ENCODE measurements around the gene XYLT1. TPM values are rescaled to one million over a fixed set of nuclear protein-coding genes. Genes with fewer than 3 reads are reported as not detected.
A peak's percentile ranks its signal among the peaks of the same experiment; 100 is the strongest.

Gene XYLT1
- total RNA-seq, 6 experiments from 2014 or later = 0.48 to 2.0 (median 0.59) TPM

DNA sequence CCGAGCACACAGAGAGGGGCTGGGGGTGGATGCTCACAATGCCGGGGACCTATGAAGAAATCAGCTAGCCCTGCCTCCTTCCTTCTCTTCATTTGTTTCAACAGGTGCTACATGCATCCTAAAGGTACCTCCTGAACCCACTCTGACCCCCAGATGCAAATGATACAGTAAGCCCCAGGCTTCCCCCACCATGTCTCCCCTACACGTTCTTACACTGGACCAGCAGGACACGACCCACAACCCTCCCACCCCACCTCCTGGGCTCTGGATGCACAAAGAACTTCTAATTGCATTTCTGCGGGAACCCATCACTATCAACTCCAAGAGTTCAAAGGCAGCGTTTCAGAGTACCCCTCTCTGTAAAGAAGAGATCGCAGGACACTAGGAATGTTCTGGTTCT is 2.1 kb downstream of the XYLT1 start:
- DNase-seq (peak in 1 of 3 donors; percentile 31), ATAC-seq (no peak)
- H3K27ac ChIP-seq = no peak overlapping the region
- H3K36me3 ChIP-seq = no peaks in the 10 kb centered on the region
- WGBS (ENCODE audit: insufficient coverage, low coverage, low lambda C conversion rate, missing lambda C conversion rate) = 5% methylated on average over 4 of the region's 7 CpGs
- no peak overlapping the region for H3K4me3 ChIP-seq
- intact Hi-C loops (cut with DNase I) = no loop called here
- no peaks in the 10 kb centered on the region for H3K4me1 ChIP-seq
- TF ChIP-seq, protein P1, sequence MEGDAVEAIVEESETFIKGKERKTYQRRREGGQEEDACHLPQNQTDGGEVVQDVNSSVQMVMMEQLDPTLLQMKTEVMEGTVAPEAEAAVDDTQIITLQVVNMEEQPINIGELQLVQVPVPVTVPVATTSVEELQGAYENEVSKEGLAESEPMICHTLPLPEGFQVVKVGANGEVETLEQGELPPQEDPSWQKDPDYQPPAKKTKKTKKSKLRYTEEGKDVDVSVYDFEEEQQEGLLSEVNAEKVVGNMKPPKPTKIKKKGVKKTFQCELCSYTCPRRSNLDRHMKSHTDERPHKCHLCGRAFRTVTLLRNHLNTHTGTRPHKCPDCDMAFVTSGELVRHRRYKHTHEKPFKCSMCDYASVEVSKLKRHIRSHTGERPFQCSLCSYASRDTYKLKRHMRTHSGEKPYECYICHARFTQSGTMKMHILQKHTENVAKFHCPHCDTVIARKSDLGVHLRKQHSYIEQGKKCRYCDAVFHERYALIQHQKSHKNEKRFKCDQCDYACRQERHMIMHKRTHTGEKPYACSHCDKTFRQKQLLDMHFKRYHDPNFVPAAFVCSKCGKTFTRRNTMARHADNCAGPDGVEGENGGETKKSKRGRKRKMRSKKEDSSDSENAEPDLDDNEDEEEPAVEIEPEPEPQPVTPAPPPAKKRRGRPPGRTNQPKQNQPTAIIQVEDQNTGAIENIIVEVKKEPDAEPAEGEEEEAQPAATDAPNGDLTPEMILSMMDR (IDR thresholded peaks at IDR 0.05) = no peak
- H3K27me3 ChIP-seq = no peaks in the 10 kb centered on the region
- no peaks in the 10 kb centered on the region for H3K9me3 ChIP-seq

DNA sequence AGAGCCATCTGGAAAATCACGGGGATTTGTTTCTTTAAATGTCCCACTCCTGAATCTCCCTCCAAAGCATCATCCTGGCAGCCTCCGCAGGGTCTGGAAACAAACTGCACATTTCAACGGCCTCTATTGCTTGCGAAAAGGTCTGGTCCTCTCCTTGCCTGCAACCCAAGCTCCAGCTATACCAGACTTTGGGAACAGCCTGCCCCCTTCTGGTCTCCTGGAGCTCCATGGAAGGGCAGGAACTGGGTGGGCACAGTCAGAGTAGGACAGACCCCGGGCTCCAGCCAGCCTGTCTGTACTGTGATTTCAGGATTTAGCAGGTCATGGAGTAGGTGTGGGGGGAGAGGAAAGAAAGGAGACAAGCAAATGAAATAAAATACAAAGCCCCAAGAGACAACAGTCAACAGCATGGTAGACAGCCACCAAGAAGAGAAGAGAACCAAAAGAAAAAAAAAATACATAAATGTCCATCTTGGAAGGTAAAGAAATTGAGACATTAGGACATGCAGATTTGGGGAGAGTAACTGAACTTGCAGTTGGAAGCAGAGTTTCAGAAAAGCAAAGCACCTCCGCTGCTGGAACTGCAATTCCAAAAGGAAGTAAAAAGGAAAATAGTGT is 2.7 kb downstream of the XYLT1 start:
- H3K9me3 ChIP-seq = no peaks in the 10 kb centered on the region
- no peak overlapping the region for H3K4me3 ChIP-seq
- intact Hi-C loops (cut with DNase I) = no loop called here
- WGBS (ENCODE audit: insufficient coverage, low coverage, low lambda C conversion rate, missing lambda C conversion rate) = 19% methylated on average over 6 of the region's 6 CpGs
- H3K36me3 ChIP-seq = no peaks in the 10 kb centered on the region
- peak; percentile 60 to 72 (median 68) for ATAC-seq
- no peak for TF ChIP-seq POLR2A (IDR thresholded peaks at IDR 0.05)
- TF ChIP-seq, protein P1 (IDR thresholded peaks at IDR 0.05) = peak; percentile 41 to 55 (median 48)
- H3K27ac ChIP-seq = no peak overlapping the region
- H3K27me3 ChIP-seq = no peaks in the 10 kb centered on the region
- no peaks in the 10 kb centered on the region for H3K4me1 ChIP-seq
- peak; percentile 47 to 64 (median 50) for DNase-seq

DNA sequence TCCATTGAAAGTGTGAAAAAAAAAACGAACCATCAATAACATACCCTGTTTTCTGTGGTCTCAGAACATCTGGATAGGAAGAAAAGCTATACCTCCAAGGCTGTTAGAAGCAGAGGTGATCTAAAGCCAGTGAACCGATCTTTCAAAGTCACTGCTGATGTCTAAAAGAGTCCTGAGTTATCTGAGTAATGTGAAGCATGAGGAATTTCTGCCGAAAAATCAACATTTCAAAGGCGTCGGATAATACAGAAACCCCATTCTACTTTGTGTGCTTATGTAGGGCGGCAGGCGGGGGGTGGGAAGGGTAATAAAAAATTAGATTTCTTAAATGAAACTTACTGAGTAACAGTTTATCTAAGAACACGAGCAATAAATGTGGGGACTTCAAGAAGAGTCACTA is 3.9 kb downstream of the XYLT1 start:
- no peak for DNase-seq
- no peaks in the 10 kb centered on the region for H3K9me3 ChIP-seq
- no peaks in the 10 kb centered on the region for H3K4me1 ChIP-seq
- H3K36me3 ChIP-seq = no peaks in the 10 kb centered on the region
- ATAC-seq = no peak
- H3K4me3 ChIP-seq = no peak overlapping the region
- no peaks in the 10 kb centered on the region for H3K27me3 ChIP-seq
- intact Hi-C loops (cut with DNase I) = no loop called here
- no peak for TF ChIP-seq POLR2A (IDR thresholded peaks at IDR 0.05)
- TF ChIP-seq, protein P1 (IDR thresholded peaks at IDR 0.05) = no peak
- H3K27ac ChIP-seq = no peak overlapping the region
- 47% methylated on average over 8 of the region's 8 CpGs for WGBS (ENCODE audit: insufficient coverage, low coverage, low lambda C conversion rate, missing lambda C conversion rate)

DNA sequence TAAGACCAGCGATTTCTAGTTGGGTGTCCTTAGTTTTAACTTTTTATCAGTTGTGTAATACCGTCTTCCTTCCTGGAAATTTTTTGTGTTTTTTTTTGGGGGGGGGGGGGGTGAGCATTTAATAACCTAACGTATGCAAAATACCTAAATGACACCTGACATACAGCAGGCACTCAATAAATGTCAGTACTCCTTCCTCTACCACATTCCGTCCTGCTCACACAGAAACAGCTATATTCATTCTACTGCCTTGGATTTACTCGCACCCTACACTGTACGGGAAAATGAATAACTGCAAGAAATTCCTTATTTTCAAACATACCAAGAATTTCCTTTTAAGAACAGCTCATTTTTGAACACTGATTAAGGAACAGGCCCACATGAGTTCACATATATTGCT is 5.3 kb downstream of the XYLT1 start:
- no peaks in the 10 kb centered on the region for H3K4me1 ChIP-seq
- no peak for ATAC-seq
- DNase-seq = no peak
- H3K27me3 ChIP-seq = no peaks in the 10 kb centered on the region
- H3K36me3 ChIP-seq = no peaks in the 10 kb centered on the region
- intact Hi-C loops (cut with DNase I) = no loop called here
- no peak for TF ChIP-seq POLR2A (IDR thresholded peaks at IDR 0.05)
- TF ChIP-seq, protein P1 (IDR thresholded peaks at IDR 0.05) = no peak
- H3K9me3 ChIP-seq = no peaks in the 10 kb centered on the region
- H3K4me3 ChIP-seq = no peak overlapping the region
- WGBS (ENCODE audit: insufficient coverage, low coverage, low lambda C conversion rate, missing lambda C conversion rate) = 74% methylated on average over 6 of the region's 6 CpGs
- no peak overlapping the region for H3K27ac ChIP-seq

DNA sequence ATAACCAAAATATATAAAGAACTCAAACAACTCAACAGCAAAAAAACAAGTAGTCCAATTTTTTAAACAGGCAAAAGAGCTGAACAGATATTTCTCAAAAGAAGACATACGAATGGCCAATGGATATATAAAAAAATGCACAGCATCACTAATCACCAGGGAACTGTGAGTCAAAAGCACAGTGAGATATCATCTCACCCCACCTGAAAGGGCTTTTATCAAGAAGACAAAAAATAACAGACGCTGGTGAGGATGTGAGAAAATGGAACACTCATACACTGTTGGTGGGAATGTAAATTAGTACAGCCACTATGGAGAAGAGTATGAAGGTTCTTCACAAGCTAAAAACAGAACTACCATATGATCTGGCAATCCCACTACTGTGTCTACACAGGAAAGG is 7.4 kb downstream of the XYLT1 start:
- Histone ChIP-seq H3K4me1 (no peaks in the 10 kb centered on the region), H3K9me3 (no peaks in the 10 kb centered on the region), H3K36me3 (no peaks in the 10 kb centered on the region), H3K27me3 (no peaks in the 10 kb centered on the region), H3K27ac (no peak overlapping the region), H3K4me3 (no peak overlapping the region)
- intact Hi-C loops (cut with DNase I) = no loop called here
- 68% methylated on average over 2 of the region's 2 CpGs for WGBS (ENCODE audit: insufficient coverage, low coverage, low lambda C conversion rate, missing lambda C conversion rate)
- DNase-seq = no peak
- ATAC-seq = no peak
- TF ChIP-seq, protein P1 (IDR thresholded peaks at IDR 0.05) = no peak
- no peak for TF ChIP-seq POLR2A (IDR thresholded peaks at IDR 0.05)
